ENCODE results near the gene KIAA1958.
"Not testable (repeated sequence)": the region's sequence is repeated elsewhere in the genome, so short reads cannot be mapped to it uniquely, and the experiment has no call there.

KIAA1958 gene

GRCh38 chr9:112506571-112506970 is 19.9 kb downstream of the KIAA1958 start:
- H3K4me3 ChIP-seq (ENCODE audit: low read length) = no peak overlapping the region
- H3K4me1 ChIP-seq (ENCODE audit: insufficient read depth, low read length) = peaks cover 13% of the 10 kb centered on the region; the same call in 1 of the 2 replicates
- no peak overlapping the region for H3K27ac ChIP-seq (ENCODE audit: low read length)
- no peaks in the 10 kb centered on the region for H3K9me3 ChIP-seq (ENCODE audit: insufficient read depth, low read depth, low read length)
- no peak overlapping the region for H3K9ac ChIP-seq (ENCODE audit: low read depth, low read length)
- H3K36me3 ChIP-seq (ENCODE audit: insufficient read depth, low read depth, low read length) = no peaks in the 10 kb centered on the region
- no peaks in the 10 kb centered on the region for H3K27me3 ChIP-seq (ENCODE audit: insufficient read depth, low read length)

GRCh38 chr9:112507001-112507680 is 20.5 kb downstream of the KIAA1958 start:
- Histone ChIP-seq H3K27ac (ENCODE audit: low read length) (no peak overlapping the region), H3K9ac (ENCODE audit: low read depth, low read length) (no peak overlapping the region), H3K4me1 (ENCODE audit: insufficient read depth, low read length) (peaks cover 13% of the 10 kb centered on the region; the same call in 1 of the 2 replicates), H3K36me3 (ENCODE audit: insufficient read depth, low read depth, low read length) (no peaks in the 10 kb centered on the region), H3K27me3 (ENCODE audit: insufficient read depth, low read length) (no peaks in the 10 kb centered on the region), H3K4me3 (ENCODE audit: low read length) (no peak overlapping the region), H3K9me3 (ENCODE audit: insufficient read depth, low read depth, low read length) (no peaks in the 10 kb centered on the region)

GRCh38 chr9:112508377-112508776 is 21.8 kb downstream of the KIAA1958 start:
- no peak overlapping the region for H3K9ac ChIP-seq (ENCODE audit: low read depth, low read length)
- no peak overlapping the region for H3K4me3 ChIP-seq (ENCODE audit: low read length)
- no peaks in the 10 kb centered on the region for H3K27me3 ChIP-seq (ENCODE audit: insufficient read depth, low read length)
- H3K4me1 ChIP-seq (ENCODE audit: insufficient read depth, low read length) = peaks cover 13% of the 10 kb centered on the region; the same call in 1 of the 2 replicates
- H3K36me3 ChIP-seq (ENCODE audit: insufficient read depth, low read depth, low read length) = no peaks in the 10 kb centered on the region
- no peak overlapping the region for H3K27ac ChIP-seq (ENCODE audit: low read length)
- no peaks in the 10 kb centered on the region for H3K9me3 ChIP-seq (ENCODE audit: insufficient read depth, low read depth, low read length)

GRCh38 chr9:112512377-112512776 is 25.8 kb downstream of the KIAA1958 start:
- H3K9ac ChIP-seq (ENCODE audit: low read depth, low read length); H3K36me3 ChIP-seq (ENCODE audit: insufficient read depth, low read depth, low read length); H3K27me3 ChIP-seq (ENCODE audit: insufficient read depth, low read length); H3K4me3 ChIP-seq (ENCODE audit: low read length); H3K9me3 ChIP-seq (ENCODE audit: insufficient read depth, low read depth, low read length); H3K27ac ChIP-seq (ENCODE audit: low read length): not testable (repeated sequence)
- peaks cover 11% of the 10 kb centered on the region; the same call in 1 of the 2 replicates for H3K4me1 ChIP-seq (ENCODE audit: insufficient read depth, low read length)

- no peak overlapping the region for H3K4me3 ChIP-seq (ENCODE audit: low read length)
- H3K27ac ChIP-seq (ENCODE audit: low read length) = no peak overlapping the region
- H3K9me3 ChIP-seq (ENCODE audit: insufficient read depth, low read depth, low read length) = no peaks in the 10 kb centered on the region
- H3K9ac ChIP-seq (ENCODE audit: low read depth, low read length) = no peak overlapping the region
- H3K36me3 ChIP-seq (ENCODE audit: insufficient read depth, low read depth, low read length) = no peaks in the 10 kb centered on the region; the same call in 1 of the 2 replicates
- peaks cover 6% of the 10 kb centered on the region; the same call in 1 of the 2 replicates for H3K4me1 ChIP-seq (ENCODE audit: insufficient read depth, low read length)
- no peaks in the 10 kb centered on the region for H3K27me3 ChIP-seq (ENCODE audit: insufficient read depth, low read length)
These were observed 30.1 kb downstream of the KIAA1958 start for GRCh38 chr9:112516769-112517168.

GRCh38 chr9:112520069-112520468 is 33.4 kb downstream of the KIAA1958 start:
- no peaks in the 10 kb centered on the region for H3K27me3 ChIP-seq (ENCODE audit: insufficient read depth, low read length)
- H3K4me3 ChIP-seq (ENCODE audit: low read length) = no peak overlapping the region
- H3K9ac ChIP-seq (ENCODE audit: low read depth, low read length) = no peak overlapping the region
- no peak overlapping the region for H3K27ac ChIP-seq (ENCODE audit: low read length)
- peaks cover 6% of the 10 kb centered on the region; the same call in 1 of the 2 replicates for H3K4me1 ChIP-seq (ENCODE audit: insufficient read depth, low read length)
- H3K36me3 ChIP-seq (ENCODE audit: insufficient read depth, low read depth, low read length) = no peaks in the 10 kb centered on the region; the same call in 1 of the 2 replicates
- no peaks in the 10 kb centered on the region for H3K9me3 ChIP-seq (ENCODE audit: insufficient read depth, low read depth, low read length)

- Histone ChIP-seq H3K4me3 (ENCODE audit: low read length) (no peak overlapping the region), H3K9me3 (ENCODE audit: insufficient read depth, low read depth, low read length) (no peaks in the 10 kb centered on the region), H3K9ac (ENCODE audit: low read depth, low read length) (no peak overlapping the region), H3K27ac (ENCODE audit: low read length) (no peak overlapping the region), H3K27me3 (ENCODE audit: insufficient read depth, low read length) (no peaks in the 10 kb centered on the region), H3K4me1 (ENCODE audit: insufficient read depth, low read length) (peaks cover 6% of the 10 kb centered on the region; the same call in 1 of the 2 replicates), H3K36me3 (ENCODE audit: insufficient read depth, low read depth, low read length) (no peaks in the 10 kb centered on the region; the same call in 1 of the 2 replicates)
These were observed 34.0 kb downstream of the KIAA1958 start for GRCh38 chr9:112520656-112521055.

- H3K27ac ChIP-seq (ENCODE audit: low read length) = no peak overlapping the region
- H3K36me3 ChIP-seq (ENCODE audit: insufficient read depth, low read depth, low read length) = no peaks in the 10 kb centered on the region
- H3K27me3 ChIP-seq (ENCODE audit: insufficient read depth, low read length) = no peaks in the 10 kb centered on the region
- H3K4me1 ChIP-seq (ENCODE audit: insufficient read depth, low read length) = no peaks in the 10 kb centered on the region
- no peak overlapping the region for H3K4me3 ChIP-seq (ENCODE audit: low read length)
- H3K9me3 ChIP-seq (ENCODE audit: insufficient read depth, low read depth, low read length) = no peaks in the 10 kb centered on the region
- no peak overlapping the region for H3K9ac ChIP-seq (ENCODE audit: low read depth, low read length)
These were observed 40.3 kb downstream of the KIAA1958 start for GRCh38 chr9:112526973-112527372.

- Histone ChIP-seq H3K27me3 (ENCODE audit: insufficient read depth, low read length) (no peaks in the 10 kb centered on the region), H3K27ac (ENCODE audit: low read length) (no peak overlapping the region), H3K9ac (ENCODE audit: low read depth, low read length) (no peak overlapping the region), H3K4me3 (ENCODE audit: low read length) (no peak overlapping the region), H3K36me3 (ENCODE audit: insufficient read depth, low read depth, low read length) (no peaks in the 10 kb centered on the region), H3K4me1 (ENCODE audit: insufficient read depth, low read length) (peaks cover 4% of the 10 kb centered on the region; the same call in 1 of the 2 replicates), H3K9me3 (ENCODE audit: insufficient read depth, low read depth, low read length) (no peaks in the 10 kb centered on the region)
These were observed 41.3 kb downstream of the KIAA1958 start for GRCh38 chr9:112527959-112528358.

- Histone ChIP-seq H3K4me3 (ENCODE audit: low read length) (no peak overlapping the region), H3K9ac (ENCODE audit: low read depth, low read length) (no peak overlapping the region), H3K36me3 (ENCODE audit: insufficient read depth, low read depth, low read length) (no peaks in the 10 kb centered on the region), H3K9me3 (ENCODE audit: insufficient read depth, low read depth, low read length) (no peaks in the 10 kb centered on the region), H3K4me1 (ENCODE audit: insufficient read depth, low read length) (peaks cover 4% of the 10 kb centered on the region; the same call in 1 of the 2 replicates), H3K27ac (ENCODE audit: low read length) (no peak overlapping the region), H3K27me3 (ENCODE audit: insufficient read depth, low read length) (no peaks in the 10 kb centered on the region)
These were observed 42.7 kb downstream of the KIAA1958 start for GRCh38 chr9:112529316-112529715.

- Histone ChIP-seq H3K27me3 (ENCODE audit: insufficient read depth, low read length) (no peaks in the 10 kb centered on the region), H3K9me3 (ENCODE audit: insufficient read depth, low read depth, low read length) (no peaks in the 10 kb centered on the region), H3K4me1 (ENCODE audit: insufficient read depth, low read length) (peaks cover 4% of the 10 kb centered on the region; the same call in 1 of the 2 replicates), H3K36me3 (ENCODE audit: insufficient read depth, low read depth, low read length) (no peaks in the 10 kb centered on the region), H3K4me3 (ENCODE audit: low read length) (no peak overlapping the region), H3K9ac (ENCODE audit: low read depth, low read length) (no peak overlapping the region), H3K27ac (ENCODE audit: low read length) (no peak overlapping the region)
These were observed 44.2 kb downstream of the KIAA1958 start for GRCh38 chr9:112530751-112531205.

GRCh38 chr9:112531666-112532282 is 45.1 kb downstream of the KIAA1958 start:
- Histone ChIP-seq H3K36me3 (ENCODE audit: insufficient read depth, low read depth, low read length) (no peaks in the 10 kb centered on the region), H3K27ac (ENCODE audit: low read length) (no peak overlapping the region), H3K27me3 (ENCODE audit: insufficient read depth, low read length) (no peaks in the 10 kb centered on the region), H3K9me3 (ENCODE audit: insufficient read depth, low read depth, low read length) (no peaks in the 10 kb centered on the region), H3K4me1 (ENCODE audit: insufficient read depth, low read length) (peaks cover 4% of the 10 kb centered on the region; the same call in 1 of the 2 replicates), H3K9ac (ENCODE audit: low read depth, low read length) (no peak overlapping the region), H3K4me3 (ENCODE audit: low read length) (no peak overlapping the region)

All from iPS-20b (cell line).